GM12878 (cell line): ENCODE measurements around the gene C3orf38. TPM values are rescaled to one million over a fixed set of nuclear protein-coding genes. Genes with fewer than 3 reads are reported as not detected.
A peak's percentile ranks its signal among the peaks of the same experiment; 100 is the strongest.

Experiments
- ATAC-seq: fragments of 200-7000 bp; cut with Tn5 transposase; 3 replicates; pipeline ENCODE4 v1.9.1; 2020; ENCODE audit warnings: mild to moderate bottlenecking, moderate library complexity
- BruUV-seq: library from RNA; stranded (reverse); fragments of 400-500 nt; replicated peaks from 2 replicates; lab custom pipeline; 2021; lab: Mats Ljungman, UMichigan
- CTCF ChIA-PET: fragments of 300-600 bp; sonication (Branson Sonifier 250); formaldehyde crosslinking; extraction: SDS; loops from one replicate; lab custom pipeline; 2021; ENCODE audit warnings: inconsistent platforms; lab: Yijun Ruan, JAX
- POLR2A ChIA-PET: fragments of 350-600 bp; formaldehyde crosslinking; extraction: SDS; loops from one replicate; lab custom pipeline; 2021; ENCODE audit warnings: inconsistent platforms; lab: Charles Lee
- RAD21 ChIA-PET: fragments of 300-600 bp; sonication (Branson Sonifier 250); formaldehyde crosslinking; loops from one replicate; lab custom pipeline; 2023; ENCODE audit warnings: antibody characterized with exemption; ENCODE audit not compliant: unreplicated experiment; lab: Charles Lee
- SMC1A ChIA-PET: fragments of 300-600 bp; sonication (Branson Sonifier 250); formaldehyde crosslinking; loops from one replicate; lab custom pipeline; 2023; ENCODE audit not compliant: unreplicated experiment, uncharacterized antibody; lab: Charles Lee
- DNase-seq: peaks from one replicate; pipeline ENCODE4 v3.0.0-alpha.2; 2011; ENCODE audit warnings: low read depth, low spot score
- FAIRE-seq: peaks from 3 replicates; lab custom pipeline; 2011; peaks lifted over from hg19 to GRCh38; lab: Jason Lieb, UNC
- H2AFZ ChIP-seq: 2 replicates; pipeline ENCODE4 v1.6.0; 2011; ENCODE audit warnings: low read depth, low read length, control low read depth; ENCODE audit not compliant: control insufficient read depth
- H3K27ac ChIP-seq: 2 replicates; pipeline ENCODE4 v1.5.1; 2011; ENCODE audit warnings: control low read depth; ENCODE audit not compliant: control insufficient read depth, insufficient read depth
- H3K27me3 ChIP-seq, 2 experiments: replicated peaks in 1 of 2; 2 replicates each; pipeline versions ENCODE4 v1.6.0 to v1.6.1; 2011; ENCODE audit warnings: low read length in 1 of 2; ENCODE audit not compliant: control insufficient read depth in 2 of 2, insufficient read depth in 2 of 2
- H3K36me3 ChIP-seq, 2 experiments: 2 replicates each; pipeline ENCODE4 v1.5.1; 2011; ENCODE audit warnings: low read length in 1 of 2; ENCODE audit not compliant: control insufficient read depth in 2 of 2, insufficient read depth in 2 of 2
- H3K4me1 ChIP-seq: 2 replicates; pipeline ENCODE4 v1.6.1; 2011; ENCODE audit warnings: mild to moderate bottlenecking, low read length, moderate library complexity, mixed read lengths; ENCODE audit not compliant: control insufficient read depth, insufficient read depth
- H3K4me2 ChIP-seq: 2 replicates; pipeline ENCODE4 v1.6.0; 2011; ENCODE audit warnings: control low read depth; ENCODE audit not compliant: control insufficient read depth, insufficient read depth
- H3K4me3 ChIP-seq: fragments of 200-600 bp; sonication (generic); 2 replicates; pipeline ENCODE4 v1.5.1; 2016
- H3K79me2 ChIP-seq: 2 replicates; pipeline ENCODE4 v1.6.0; 2011; ENCODE audit warnings: low read length; ENCODE audit not compliant: control insufficient read depth, insufficient read depth
- H3K9ac ChIP-seq: 2 replicates; pipeline ENCODE4 v1.8.0; 2011; ENCODE audit warnings: low read length, control low read depth, mixed read lengths; ENCODE audit not compliant: control insufficient read depth, insufficient read depth
- H3K9me3 ChIP-seq: replicated peaks from 3 replicates; pipeline ENCODE4 v1.5.1; 2011; ENCODE audit warnings: mild to moderate bottlenecking, low read length; ENCODE audit not compliant: control insufficient read depth, insufficient read depth
- H4K20me1 ChIP-seq: 2 replicates; pipeline ENCODE4 v1.6.0; 2011; ENCODE audit not compliant: control insufficient read depth, insufficient read depth
- BCL3 ChIP-seq: IDR thresholded peaks from 2 replicates; pipeline ENCODE4 v1.6.1; 2011; ENCODE audit warnings: borderline replicate concordance, low read depth, mild to moderate bottlenecking, moderate library complexity, low read length; ENCODE audit not compliant: insufficient read depth, poor library complexity, severe bottlenecking
- CTCF ChIP-seq, 3 experiments: IDR thresholded peaks in 2 of 3; conservative IDR thresholded peaks in 1 of 3; 2 replicates each; pipeline ENCODE4 v1.5.1; 2011; ENCODE audit warnings: low read depth in 3 of 3, low read length in 3 of 3, mild to moderate bottlenecking in 3 of 3, control low read depth in 2 of 3, moderate library complexity in 2 of 3, inconsistent platforms in 1 of 3, mixed read lengths in 1 of 3; ENCODE audit not compliant: control insufficient read depth in 2 of 3, insufficient read depth in 1 of 3; ENCODE audit errors: extremely low read depth in 1 of 3
- CUX1 ChIP-seq: IDR thresholded peaks from 2 replicates; pipeline ENCODE4 v1.6.1; 2012; ENCODE audit warnings: improper control_type of control experiment, low read depth, low read length; ENCODE audit not compliant: insufficient replicate concordance
- RAD21 ChIP-seq: IDR thresholded peaks from 2 replicates; pipeline ENCODE4 v1.6.1; 2011; ENCODE audit warnings: mild to moderate bottlenecking, low read depth, low read length, moderate library complexity; ENCODE audit not compliant: insufficient read depth
- RB1 ChIP-seq: fragments of 450-650 bp; formaldehyde crosslinking; IDR thresholded peaks from 2 replicates; pipeline ENCODE4 v1.6.1; 2017; ENCODE audit warnings: mild to moderate bottlenecking, borderline replicate concordance
- SMC3 ChIP-seq: IDR thresholded peaks from 2 replicates; pipeline ENCODE4 v1.6.1; 2011; ENCODE audit warnings: low read length, improper control_type of control experiment, borderline replicate concordance
- ZBTB4 ChIP-seq: fragments of 450-650 bp; formaldehyde crosslinking; IDR thresholded peaks from 2 replicates; pipeline ENCODE4 v1.4.0; 2022; ENCODE audit warnings: mild to moderate bottlenecking, moderate library complexity
- WGBS: methylation state at CpG from one replicate; pipeline ENCODE4 v1.1.6; 2016; ENCODE audit warnings: low lambda C conversion rate; ENCODE audit not compliant: insufficient replicate concordance, insufficient coverage; ENCODE audit errors: missing lambda C conversion rate; 5-methylcytosine and 5-hydroxymethylcytosine counted together
- in situ Hi-C: fragments of 300-500 bp; cut with MboI; formaldehyde crosslinking; loops from 9 replicates; pipeline ENCODE4 v1.14.3; 2018; ENCODE audit warnings: mixed read lengths
- intact Hi-C: fragments of 100-400 bp; cut with micrococcal nuclease; formaldehyde crosslinking; loops from one replicate; pipeline ENCODE4 v1.14.2; 2022; ENCODE audit not compliant: unreplicated experiment
- polyA plus RNA-seq, 11 experiments: library from polyadenylated mRNA; depleted of rRNA in 4 of 11; unstranded in 6 of 11; stranded (reverse) in 5 of 11; fragments of >200 nt; fragmentation: Nextera tagmentation in 4 of 11; fragmentation: Illumina TruSeq in 1 of 11; extraction: Ambion mirVana in 4 of 11; extraction: Trizol in 1 of 11; gene quantifications; 1 replicate in 1 of 11; 2 replicates in 10 of 11; pipeline versions ENCODE4 v1.2.1 to v1.2.3, GENCODE V29; 2011 to 2016; ENCODE audit warnings: inconsistent platforms in 2 of 11, missing spikeins in 2 of 11, low read depth in 1 of 11
- total RNA-seq, 4 experiments: library from RNA; depleted of rRNA in 3 of 4; stranded (reverse); fragments of >200 nt in 3 of 4; fragmentation: Illumina TruSeq in 1 of 4; extraction: Trizol in 1 of 4; gene quantifications; 2 replicates each; pipeline versions ENCODE4 v1.2.1 to v1.2.3, GENCODE V29; 2013 to 2021

Gene C3orf38
- total and polyA plus RNA-seq, 10 of the 15 experiments (the other 5 are each of a cell fraction or from before 2014, with no cell fraction given) = 23.0 to 47.9 (median 31.5) TPM

GRCh38 chr3:88113311-88114162 lies 36.2 kb upstream of the C3orf38 start:
- no TSS peak for BruUV-seq
- Histone ChIP-seq H3K9ac (no peak overlapping the region), H3K4me1 (no peaks in the 10 kb centered on the region), H3K4me3 (no peak overlapping the region), H3K27me3 (no peaks in the 10 kb centered on the region), H3K79me2 (peaks cover 2% of the 10 kb centered on the region), H2AFZ (no peak overlapping the region), H3K36me3 (peaks cover 0 to 6% of the 10 kb centered on the region in 2 experiments; a peak in 2 of 4 replicates), H4K20me1 (no peaks in the 10 kb centered on the region), H3K4me2 (no peak overlapping the region), H3K9me3 (peaks cover 1% of the 10 kb centered on the region; the same call in 2 of the 3 replicates), H3K27ac (no peak overlapping the region)
- ATAC-seq (peak; percentile 99), DNase-seq (peak; percentile 35), FAIRE-seq (no peak)
- ChIA-PET RAD21 (interaction anchor here (0.8 to 3.2 kb wide), 19 partner anchors 10 to 763 kb away, joined by 3 to 24 read pairs (median 4); partner anchors contain the start of genes CGGBP1 and ZNF654), CTCF (interaction anchor here (0.6 to 3.2 kb wide), 54 partner anchors 10 to 853 kb away, joined by 3 to 44 read pairs (median 5); partner anchors contain the start of genes C3orf38, CGGBP1 and ZNF654), SMC1A (interaction anchor here (0.6 to 4.2 kb wide), 30 partner anchors 10 to 854 kb away, joined by 3 to 28 read pairs (median 4); partner anchors contain the start of genes CGGBP1 and ZNF654), POLR2A (interaction anchor here (1.6 kb wide), 1 partner anchor 34 kb away, joined by 3 read pairs; no protein-coding TSS in a partner anchor)
- intact Hi-C loops = loop anchor here (2.0 to 5.0 kb wide), 4 partner anchors 69 to 816 kb away; no protein-coding TSS in a partner anchor
- in situ Hi-C loops = no loop called here
- 52% methylated on average over 5 of the region's 5 CpGs for WGBS
- TF ChIP-seq RB1 (no peak), ZBTB4 (no peak), BCL3 (no peak), CTCF (IDR thresholded peaks at IDR 0.05 in 2 of 3, conservative IDR thresholded peaks at IDR 0.05 in 1 of 3; ENCODE audit: control insufficient read depth in 2 of 3, extremely low read depth in 1 of 3, insufficient read depth in 1 of 3, low read depth in 3 of 3, low read length in 3 of 3) (peak; percentile 67 to 72 (median 69)), SMC3 (peak; percentile 47; the same call in 1 of the 2 replicates), RAD21 (peak; percentile 77), CUX1 (no peak)
